ENCODE results near the gene CYLD. TPM values are rescaled to one million over a fixed set of nuclear protein-coding genes. Genes with fewer than 3 reads are reported as not detected.

The CYLD gene
- polyA plus RNA-seq, 1 donor, result 18.4 TPM

GRCh38 chr16:50739031-50739430 lies 2.9 kb upstream of the CYLD start:
- no peaks in the 10 kb centered on the region for H3K9me3 ChIP-seq (ENCODE audit: control insufficient read depth, low read depth, low read length)
- H3K4me1 ChIP-seq (ENCODE audit: control insufficient read depth, insufficient read depth, low read length), result peaks cover 4% of the 10 kb centered on the region

GRCh38 chr16:50740736-50741135 lies 1.1 kb upstream of the CYLD start:
- no peak overlapping the region for H3K27ac ChIP-seq (ENCODE audit: low read length)
- WGBS (ENCODE audit: insufficient coverage, low lambda C conversion rate), result 67% methylated on average over 1 of the region's 1 CpG
- no peak overlapping the region for H3K4me3 ChIP-seq (ENCODE audit: low read length)

More at GRCh38 chr16:50739031-50739430, 2.9 kb upstream of the CYLD start:
- Histone ChIP-seq H3K36me3 (ENCODE audit: control insufficient read depth, insufficient read depth, low read length) (no peaks in the 10 kb centered on the region), H3K27ac (ENCODE audit: low read length) (no peak overlapping the region), H3K27me3 (ENCODE audit: control insufficient read depth, insufficient read depth, low read length) (no peaks in the 10 kb centered on the region), H3K4me3 (ENCODE audit: low read length) (no peak overlapping the region)
- DNase-seq, result no peak
- WGBS (ENCODE audit: insufficient coverage, low lambda C conversion rate), result 80% methylated on average over 1 of the region's 1 CpG

GRCh38 chr16:50741225-50741780 lies 583 bp upstream of the CYLD start:
- Histone ChIP-seq H3K27me3 (ENCODE audit: control insufficient read depth, insufficient read depth, low read length) (no peaks in the 10 kb centered on the region), H3K27ac (ENCODE audit: low read length) (peak overlapping the region; percentile 35), H3K9me3 (ENCODE audit: control insufficient read depth, low read depth, low read length) (no peaks in the 10 kb centered on the region), H3K4me3 (ENCODE audit: low read length) (peak overlapping the region; percentile 43), H3K4me1 (ENCODE audit: control insufficient read depth, insufficient read depth, low read length) (peaks cover 4% of the 10 kb centered on the region), H3K36me3 (ENCODE audit: control insufficient read depth, insufficient read depth, low read length) (peaks cover 6% of the 10 kb centered on the region)
- no peak for DNase-seq
- WGBS (ENCODE audit: insufficient coverage, low lambda C conversion rate), result no CpG with 5 or more reads among the region's 21 CpGs

More at GRCh38 chr16:50740736-50741135, 1.1 kb upstream of the CYLD start:
- H3K36me3 ChIP-seq (ENCODE audit: control insufficient read depth, insufficient read depth, low read length), result peaks cover 4% of the 10 kb centered on the region
- peaks cover 4% of the 10 kb centered on the region for H3K4me1 ChIP-seq (ENCODE audit: control insufficient read depth, insufficient read depth, low read length)
- no peak for DNase-seq
- H3K27me3 ChIP-seq (ENCODE audit: control insufficient read depth, insufficient read depth, low read length), result no peaks in the 10 kb centered on the region
- H3K9me3 ChIP-seq (ENCODE audit: control insufficient read depth, low read depth, low read length), result no peaks in the 10 kb centered on the region

GRCh38 chr16:50742576-50743200 lies 802 bp downstream of the CYLD start:
- peak in 1 of 2 donors; percentile 51 for DNase-seq
- WGBS (ENCODE audit: insufficient coverage, low lambda C conversion rate), result 40% methylated on average over 1 of the region's 28 CpGs
- Histone ChIP-seq H3K9me3 (ENCODE audit: control insufficient read depth, low read depth, low read length) (no peaks in the 10 kb centered on the region), H3K4me1 (ENCODE audit: control insufficient read depth, insufficient read depth, low read length) (peaks cover 4% of the 10 kb centered on the region), H3K36me3 (ENCODE audit: control insufficient read depth, insufficient read depth, low read length) (peaks cover 6% of the 10 kb centered on the region), H3K27me3 (ENCODE audit: control insufficient read depth, insufficient read depth, low read length) (no peaks in the 10 kb centered on the region), H3K27ac (ENCODE audit: low read length) (peak overlapping the region; percentile 36), H3K4me3 (ENCODE audit: low read length) (peak overlapping the region; percentile 88)

- Histone ChIP-seq H3K27me3 (ENCODE audit: control insufficient read depth, insufficient read depth, low read length) (no peaks in the 10 kb centered on the region), H3K36me3 (ENCODE audit: control insufficient read depth, insufficient read depth, low read length) (peaks cover 6% of the 10 kb centered on the region), H3K9me3 (ENCODE audit: control insufficient read depth, low read depth, low read length) (no peaks in the 10 kb centered on the region), H3K4me3 (ENCODE audit: low read length) (no peak overlapping the region), H3K27ac (ENCODE audit: low read length) (no peak overlapping the region), H3K4me1 (ENCODE audit: control insufficient read depth, insufficient read depth, low read length) (peaks cover 4% of the 10 kb centered on the region)
- DNase-seq, result no peak
- WGBS (ENCODE audit: insufficient coverage, low lambda C conversion rate), result 92% methylated on average over 2 of the region's 3 CpGs
These were observed 1.8 kb downstream of the CYLD start for GRCh38 chr16:50743581-50744225.

- DNase-seq, result no peak
- Histone ChIP-seq H3K36me3 (ENCODE audit: control insufficient read depth, insufficient read depth, low read length) (peaks cover 6% of the 10 kb centered on the region), H3K9me3 (ENCODE audit: control insufficient read depth, low read depth, low read length) (no peaks in the 10 kb centered on the region), H3K4me1 (ENCODE audit: control insufficient read depth, insufficient read depth, low read length) (peaks cover 4% of the 10 kb centered on the region), H3K27me3 (ENCODE audit: control insufficient read depth, insufficient read depth, low read length) (no peaks in the 10 kb centered on the region), H3K4me3 (ENCODE audit: low read length) (no peak overlapping the region), H3K27ac (ENCODE audit: low read length) (no peak overlapping the region)
- WGBS (ENCODE audit: insufficient coverage, low lambda C conversion rate), result no CpG with 5 or more reads among the region's 3 CpGs
These were observed 3.0 kb downstream of the CYLD start for GRCh38 chr16:50744881-50745280.

- Histone ChIP-seq H3K27ac (ENCODE audit: low read length) (no peak overlapping the region), H3K36me3 (ENCODE audit: control insufficient read depth, insufficient read depth, low read length) (peaks cover 8% of the 10 kb centered on the region)
These were observed 4.1 kb downstream of the CYLD start for GRCh38 chr16:50745940-50746339.

GRCh38 chr16:50747207-50747956 lies 5.5 kb downstream of the CYLD start:
- DNase-seq, result peak in 1 of 2 donors; percentile 37
- WGBS (ENCODE audit: insufficient coverage, low lambda C conversion rate), result no CpG with 5 or more reads among the region's 7 CpGs
- Histone ChIP-seq H3K36me3 (ENCODE audit: control insufficient read depth, insufficient read depth, low read length) (peaks cover 11% of the 10 kb centered on the region), H3K27ac (ENCODE audit: low read length) (no peak overlapping the region), H3K27me3 (ENCODE audit: control insufficient read depth, insufficient read depth, low read length) (no peaks in the 10 kb centered on the region), H3K9me3 (ENCODE audit: control insufficient read depth, low read depth, low read length) (no peaks in the 10 kb centered on the region), H3K4me3 (ENCODE audit: low read length) (no peak overlapping the region), H3K4me1 (ENCODE audit: control insufficient read depth, insufficient read depth, low read length) (no peaks in the 10 kb centered on the region)

More at GRCh38 chr16:50745940-50746339, 4.1 kb downstream of the CYLD start:
- no peak for DNase-seq
- H3K9me3 ChIP-seq (ENCODE audit: control insufficient read depth, low read depth, low read length), result no peaks in the 10 kb centered on the region
- peaks cover 4% of the 10 kb centered on the region for H3K4me1 ChIP-seq (ENCODE audit: control insufficient read depth, insufficient read depth, low read length)
- no CpG with 5 or more reads among the region's 4 CpGs for WGBS (ENCODE audit: insufficient coverage, low lambda C conversion rate)
- H3K27me3 ChIP-seq (ENCODE audit: control insufficient read depth, insufficient read depth, low read length), result no peaks in the 10 kb centered on the region
- no peak overlapping the region for H3K4me3 ChIP-seq (ENCODE audit: low read length)

- 100% methylated on average over 4 of the region's 6 CpGs for WGBS (ENCODE audit: insufficient coverage, low lambda C conversion rate)
- Histone ChIP-seq H3K4me3 (ENCODE audit: low read length) (no peak overlapping the region), H3K9me3 (ENCODE audit: control insufficient read depth, low read depth, low read length) (no peaks in the 10 kb centered on the region), H3K4me1 (ENCODE audit: control insufficient read depth, insufficient read depth, low read length) (no peaks in the 10 kb centered on the region), H3K27ac (ENCODE audit: low read length) (no peak overlapping the region), H3K36me3 (ENCODE audit: control insufficient read depth, insufficient read depth, low read length) (peaks cover 21% of the 10 kb centered on the region), H3K27me3 (ENCODE audit: control insufficient read depth, insufficient read depth, low read length) (no peaks in the 10 kb centered on the region)
- no peak for DNase-seq
These were observed 9.6 kb downstream of the CYLD start for GRCh38 chr16:50751528-50751927.

GRCh38 chr16:50752471-50753235 lies 10.8 kb downstream of the CYLD start:
- no peaks in the 10 kb centered on the region for H3K9me3 ChIP-seq (ENCODE audit: control insufficient read depth, low read depth, low read length)
- H3K36me3 ChIP-seq (ENCODE audit: control insufficient read depth, insufficient read depth, low read length), result peaks cover 21% of the 10 kb centered on the region
- H3K4me1 ChIP-seq (ENCODE audit: control insufficient read depth, insufficient read depth, low read length), result no peaks in the 10 kb centered on the region
- WGBS (ENCODE audit: insufficient coverage, low lambda C conversion rate), result 100% methylated on average over 1 of the region's 4 CpGs
- H3K27ac ChIP-seq (ENCODE audit: low read length), result no peak overlapping the region
- no peak for DNase-seq
- H3K4me3 ChIP-seq (ENCODE audit: low read length), result no peak overlapping the region
- H3K27me3 ChIP-seq (ENCODE audit: control insufficient read depth, insufficient read depth, low read length), result no peaks in the 10 kb centered on the region
